Retinal pigment epithelial cell (primary cell): ENCODE data around the gene PARP14.
A peak's percentile ranks its signal among the peaks of the same experiment; 100 is the strongest.

Source experiments
- DNase-seq: peaks from one replicate; pipeline ENCODE4 v3.0.0-alpha.2; 2010; ENCODE audit warnings: low read depth
- H3K4me3 ChIP-seq: 2 replicates; pipeline ENCODE4 v1.5.1; 2011; ENCODE audit warnings: mild to moderate bottlenecking, low read length, control low read depth, moderate library complexity
- CTCF ChIP-seq: conservative IDR thresholded peaks from 2 replicates; pipeline ENCODE4 v1.5.1; 2011; ENCODE audit warnings: low read depth, low read length, control low read depth, inconsistent platforms

PARP14 gene

GRCh38 chr3:122660297-122660974 is 20.2 kb upstream of the PARP14 start:
- H3K4me3 ChIP-seq: no peak overlapping the region

GRCh38 chr3:122661633-122662032 is 19.0 kb upstream of the PARP14 start:
- TF ChIP-seq CTCF: no peak
- no peak for DNase-seq
- no peak overlapping the region for H3K4me3 ChIP-seq

More at GRCh38 chr3:122660297-122660974, 20.2 kb upstream of the PARP14 start:
- peak; percentile 21 for TF ChIP-seq CTCF
- no peak for DNase-seq

- no peak for TF ChIP-seq CTCF
- no peak for DNase-seq
- H3K4me3 ChIP-seq: no peak overlapping the region
Observed at GRCh38 chr3:122662505-122662904, 18.1 kb upstream of the PARP14 start.

- no peak for TF ChIP-seq CTCF
- H3K4me3 ChIP-seq: no peak overlapping the region
- DNase-seq: no peak
Observed at GRCh38 chr3:122665226-122665786, 15.3 kb upstream of the PARP14 start.

GRCh38 chr3:122665881-122666280 is 14.8 kb upstream of the PARP14 start:
- H3K4me3 ChIP-seq: no peak overlapping the region
- DNase-seq: no peak
- TF ChIP-seq CTCF: no peak

- DNase-seq: no peak
- H3K4me3 ChIP-seq: no peak overlapping the region
- TF ChIP-seq CTCF: no peak
Observed at GRCh38 chr3:122668930-122669730, 11.5 kb upstream of the PARP14 start.
